Breast epithelium (tissue), 4 donors: ENCODE results near the gene ETS1. TPM values are rescaled to one million over a fixed set of nuclear protein-coding genes. Genes with fewer than 3 reads are reported as not detected.

Experiments used
- DNase-seq, 2 donors: peaks; one replicate each; pipeline ENCODE4 v3.0.0-alpha.2; 2019; ENCODE audit warnings: low spot score in 2 of 2
- H3K27ac ChIP-seq, 2 donors: fragments of 200-600 bp; sonication (generic) in 1 of 2; one replicate each; pipeline ENCODE4 v1.5.1; 2016 to 2019; ENCODE audit warnings: mild to moderate bottlenecking in 1 of 2
- H3K27me3 ChIP-seq, 2 donors: fragments of 200-600 bp; sonication (generic) in 1 of 2; one replicate each; pipeline versions ENCODE4 v1.5.1 to v1.6.0; 2017 to 2019; ENCODE audit warnings: control low read depth in 1 of 2, mild to moderate bottlenecking in 1 of 2
- H3K36me3 ChIP-seq: fragments of 200-600 bp; one replicate; pipeline ENCODE4 v1.5.1; 2019
- H3K4me1 ChIP-seq, 2 donors: fragments of 200-600 bp; sonication (generic); one replicate each; pipeline ENCODE4 v1.5.1; 2016 to 2019; ENCODE audit warnings: control low read depth in 1 of 2
- H3K4me3 ChIP-seq, 3 donors: fragments of 200-600 bp; sonication (generic); 1 replicate in 2 of 3; 2 replicates in 1 of 3; pipeline ENCODE4 v1.5.1; 2016 to 2019; ENCODE audit warnings: mild to moderate bottlenecking in 3 of 3, moderate library complexity in 2 of 3
- H3K9me3 ChIP-seq, 2 donors: fragments of 200-600 bp; sonication (generic) in 1 of 2; one replicate each; pipeline ENCODE4 v1.5.1; 2016 to 2019; ENCODE audit warnings: control low read depth in 1 of 2
- POLR2A ChIP-seq: fragments of 450-650 bp; IDR thresholded peaks from one replicate; pipeline ENCODE4 v1.6.1; 2016; ENCODE audit warnings: antibody characterized with exemption, mild to moderate bottlenecking, moderate library complexity
- POLR2AphosphoS5 ChIP-seq, 3 donors: sonication (generic); formaldehyde crosslinking; IDR thresholded peaks; one replicate each; pipeline ENCODE4 v1.6.1; 2017; ENCODE audit warnings: antibody characterized with exemption in 3 of 3
- intact Hi-C: fragments of 100-400 bp; cut with DNase I; formaldehyde crosslinking; loops from one replicate; pipeline ENCODE4 v1.15.1; 2023; ENCODE audit warnings: low total_unique reads
- total RNA-seq, 3 donors: library from RNA; depleted of rRNA; stranded (reverse); fragments of >200 nt; gene quantifications; one replicate each; pipeline ENCODE4 v1.1.0, GENCODE V29; 2016
- TF ChIP-seq, protein P1 (sequence below), 3 donors: fragments of 450-650 bp; IDR thresholded peaks; one replicate each; pipeline ENCODE4 v1.5.1; 2016 to 2017; ENCODE audit warnings: antibody characterized with exemption in 3 of 3, mild to moderate bottlenecking in 3 of 3, moderate library complexity in 3 of 3

The ETS1 gene
- total RNA-seq, 3 donors from 2014 or later = 65.6 to 92.1 (median 73.2) TPM

DNA sequence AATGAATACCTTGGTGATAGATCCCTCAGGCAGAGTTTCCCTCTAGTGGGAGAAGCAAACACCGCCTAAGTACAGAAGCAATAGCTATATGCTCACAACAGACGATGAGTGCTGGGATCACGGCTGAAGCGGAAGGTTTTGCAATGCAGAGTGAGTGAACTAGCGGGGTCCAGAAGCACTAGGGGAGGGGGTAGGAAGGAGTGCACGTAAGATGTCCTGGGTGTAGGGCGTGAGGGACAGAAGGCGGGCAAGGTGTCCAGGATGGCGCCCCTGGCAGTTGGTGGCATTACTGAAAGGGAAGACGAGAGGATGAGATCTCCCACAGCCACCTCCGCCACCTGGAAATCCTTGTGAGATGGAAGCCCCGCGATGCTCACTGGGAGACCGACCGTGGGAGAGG lies 81.0 kb downstream of the ETS1 start:
- Histone ChIP-seq H3K4me3 (no peak overlapping the region), H3K36me3 (no peaks in the 10 kb centered on the region), H3K27ac (peak overlapping the region; percentile 76 to 85), H3K9me3 (no peaks in the 10 kb centered on the region), H3K27me3 (no peaks in the 10 kb centered on the region), H3K4me1 (peaks cover 4 to 23% of the 10 kb centered on the region in 2 donors)
- intact Hi-C loops = no loop called here
- no peak for DNase-seq
- TF ChIP-seq, protein P1, sequence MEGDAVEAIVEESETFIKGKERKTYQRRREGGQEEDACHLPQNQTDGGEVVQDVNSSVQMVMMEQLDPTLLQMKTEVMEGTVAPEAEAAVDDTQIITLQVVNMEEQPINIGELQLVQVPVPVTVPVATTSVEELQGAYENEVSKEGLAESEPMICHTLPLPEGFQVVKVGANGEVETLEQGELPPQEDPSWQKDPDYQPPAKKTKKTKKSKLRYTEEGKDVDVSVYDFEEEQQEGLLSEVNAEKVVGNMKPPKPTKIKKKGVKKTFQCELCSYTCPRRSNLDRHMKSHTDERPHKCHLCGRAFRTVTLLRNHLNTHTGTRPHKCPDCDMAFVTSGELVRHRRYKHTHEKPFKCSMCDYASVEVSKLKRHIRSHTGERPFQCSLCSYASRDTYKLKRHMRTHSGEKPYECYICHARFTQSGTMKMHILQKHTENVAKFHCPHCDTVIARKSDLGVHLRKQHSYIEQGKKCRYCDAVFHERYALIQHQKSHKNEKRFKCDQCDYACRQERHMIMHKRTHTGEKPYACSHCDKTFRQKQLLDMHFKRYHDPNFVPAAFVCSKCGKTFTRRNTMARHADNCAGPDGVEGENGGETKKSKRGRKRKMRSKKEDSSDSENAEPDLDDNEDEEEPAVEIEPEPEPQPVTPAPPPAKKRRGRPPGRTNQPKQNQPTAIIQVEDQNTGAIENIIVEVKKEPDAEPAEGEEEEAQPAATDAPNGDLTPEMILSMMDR (IDR thresholded peaks at IDR 0.05) = no peak
- no peak for TF ChIP-seq POLR2A
- TF ChIP-seq POLR2AphosphoS5 (IDR thresholded peaks at IDR 0.05) = no peak

- Histone ChIP-seq H3K27me3 (no peaks in the 10 kb centered on the region), H3K9me3 (no peaks in the 10 kb centered on the region), H3K27ac (peak overlapping the region; percentile 76), H3K36me3 (no peaks in the 10 kb centered on the region), H3K4me1 (peaks cover 4 to 28% of the 10 kb centered on the region in 2 donors), H3K4me3 (no peak overlapping the region)
- TF ChIP-seq POLR2A = no peak
- TF ChIP-seq, protein P1 (IDR thresholded peaks at IDR 0.05) = no peak
- no peak for TF ChIP-seq POLR2AphosphoS5 (IDR thresholded peaks at IDR 0.05)
- no peak for DNase-seq
- intact Hi-C loops = no loop called here
Measured at GRCh38 chr11:128505449-128506065, 81.8 kb downstream of the ETS1 start.

- Histone ChIP-seq H3K27ac (peak overlapping the region; percentile 35 to 76), H3K27me3 (no peaks in the 10 kb centered on the region), H3K4me3 (no peak overlapping the region), H3K36me3 (no peaks in the 10 kb centered on the region), H3K9me3 (no peaks in the 10 kb centered on the region), H3K4me1 (peaks cover 7 to 32% of the 10 kb centered on the region in 2 donors)
- TF ChIP-seq POLR2A (no peak), POLR2AphosphoS5 (IDR thresholded peaks at IDR 0.05) (no peak)
- TF ChIP-seq, protein P1 (IDR thresholded peaks at IDR 0.05) = no peak
- intact Hi-C loops = no loop called here
- DNase-seq = no peak
Measured at GRCh38 chr11:128504486-128504885, 82.9 kb downstream of the ETS1 start.

- Histone ChIP-seq H3K36me3 (no peaks in the 10 kb centered on the region), H3K4me1 (peaks cover 7 to 32% of the 10 kb centered on the region in 2 donors), H3K4me3 (no peak overlapping the region), H3K9me3 (no peaks in the 10 kb centered on the region), H3K27ac (peak overlapping the region; percentile 35 to 76), H3K27me3 (no peaks in the 10 kb centered on the region)
- intact Hi-C loops = no loop called here
- TF ChIP-seq POLR2A (no peak), POLR2AphosphoS5 (IDR thresholded peaks at IDR 0.05) (no peak)
- TF ChIP-seq, protein P1 (IDR thresholded peaks at IDR 0.05) = no peak
- no peak for DNase-seq
Measured at GRCh38 chr11:128503245-128503991, 83.9 kb downstream of the ETS1 start.

DNA sequence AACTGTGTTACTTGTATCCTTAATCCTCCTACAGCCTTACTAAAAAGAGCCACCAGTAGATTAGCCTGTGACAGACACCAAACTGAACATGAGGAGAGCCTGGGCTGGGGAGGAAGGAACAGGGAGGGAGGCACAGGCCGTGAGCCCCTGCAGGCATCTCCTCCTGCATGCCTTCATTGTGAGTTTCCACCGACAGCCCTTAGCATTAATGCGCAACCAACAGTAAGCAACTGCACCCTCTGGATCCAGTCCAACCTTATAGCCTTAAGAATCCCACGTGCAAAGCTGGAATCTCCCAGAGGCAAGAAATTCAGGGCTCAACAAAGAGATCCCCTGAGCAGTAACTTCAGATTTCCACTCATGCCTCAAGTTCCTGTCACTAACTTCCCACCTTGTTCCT lies 84.6 kb downstream of the ETS1 start:
- no peaks in the 10 kb centered on the region for H3K36me3 ChIP-seq
- H3K27me3 ChIP-seq = no peaks in the 10 kb centered on the region
- H3K9me3 ChIP-seq = no peaks in the 10 kb centered on the region
- intact Hi-C loops = no loop called here
- DNase-seq = no peak
- H3K4me3 ChIP-seq = peak overlapping the region in 1 of 3 donors; percentile 12
- peaks cover 7 to 27% of the 10 kb centered on the region in 2 donors for H3K4me1 ChIP-seq
- TF ChIP-seq, protein P1 (IDR thresholded peaks at IDR 0.05) = no peak
- no peak for TF ChIP-seq POLR2AphosphoS5 (IDR thresholded peaks at IDR 0.05)
- TF ChIP-seq POLR2A = no peak
- H3K27ac ChIP-seq = peak overlapping the region; percentile 35 to 45
